Thymus (tissue), 14 donors: ENCODE data around the gene ADAMTS9. TPM values are rescaled to one million over a fixed set of nuclear protein-coding genes. Genes with fewer than 3 reads are reported as not detected.
A peak's percentile ranks its signal among the peaks of the same experiment; 100 is the strongest.

Experiments
- DNase-seq, 9 donors: peaks; one replicate each; pipeline ENCODE4 v3.0.0-alpha.2; 2013; ENCODE audit warnings: low spot score in 9 of 9, low read depth in 6 of 9, missing footprints in 1 of 9
- H3K27ac ChIP-seq, 2 donors: one replicate each; pipeline ENCODE4 v1.5.1; 2013; ENCODE audit warnings: control low read depth in 1 of 2, low read depth in 1 of 2, low read length in 1 of 2, mild to moderate bottlenecking in 1 of 2, moderate library complexity in 1 of 2
- H3K27me3 ChIP-seq, 2 donors: one replicate each; pipeline ENCODE4 v1.5.1; 2013; ENCODE audit warnings: low read length in 1 of 2; ENCODE audit not compliant: control insufficient read depth in 2 of 2, insufficient read depth in 1 of 2
- H3K36me3 ChIP-seq, 2 donors: one replicate each; pipeline ENCODE4 v1.5.1; 2013; ENCODE audit warnings: low read length in 1 of 2, mild to moderate bottlenecking in 1 of 2, moderate library complexity in 1 of 2; ENCODE audit not compliant: control insufficient read depth in 2 of 2, insufficient read depth in 2 of 2
- H3K4me1 ChIP-seq, 2 donors: one replicate each; pipeline ENCODE4 v1.5.1; 2013; ENCODE audit warnings: low read length in 2 of 2; ENCODE audit not compliant: control insufficient read depth in 2 of 2, insufficient read depth in 2 of 2
- H3K4me3 ChIP-seq, 2 donors: one replicate each; pipeline ENCODE4 v1.5.1; 2013; ENCODE audit warnings: low read length in 2 of 2, control low read depth in 1 of 2, mild to moderate bottlenecking in 1 of 2
- H3K9me3 ChIP-seq, 2 donors: one replicate each; pipeline ENCODE4 v1.5.1; 2013; ENCODE audit warnings: low read length in 1 of 2, mild to moderate bottlenecking in 1 of 2; ENCODE audit not compliant: control insufficient read depth in 2 of 2, insufficient read depth in 1 of 2
- WGBS: extraction: QIAGEN DNeasy Blood & Tissue Kit; methylation state at CpG from one replicate; pipeline ENCODE4 v1.1.7; 2013; 5-methylcytosine and 5-hydroxymethylcytosine counted together
- long read RNA-seq, 10 donors: transcript quantifications; one replicate each; lab custom pipeline, GENCODE V29; 2026
- polyA plus RNA-seq: library from polyadenylated mRNA; stranded (reverse); fragments of 200-250 nt; gene quantifications from one replicate; pipeline ENCODE4 v1.2.3, GENCODE V29; 2013
- total RNA-seq: library from RNA; stranded (reverse); fragments of 120-200 nt; gene quantifications from one replicate; pipeline ENCODE4 v1.2.4, GENCODE V29; 2013
- donor health status: healthy.

The ADAMTS9 gene, protein sequence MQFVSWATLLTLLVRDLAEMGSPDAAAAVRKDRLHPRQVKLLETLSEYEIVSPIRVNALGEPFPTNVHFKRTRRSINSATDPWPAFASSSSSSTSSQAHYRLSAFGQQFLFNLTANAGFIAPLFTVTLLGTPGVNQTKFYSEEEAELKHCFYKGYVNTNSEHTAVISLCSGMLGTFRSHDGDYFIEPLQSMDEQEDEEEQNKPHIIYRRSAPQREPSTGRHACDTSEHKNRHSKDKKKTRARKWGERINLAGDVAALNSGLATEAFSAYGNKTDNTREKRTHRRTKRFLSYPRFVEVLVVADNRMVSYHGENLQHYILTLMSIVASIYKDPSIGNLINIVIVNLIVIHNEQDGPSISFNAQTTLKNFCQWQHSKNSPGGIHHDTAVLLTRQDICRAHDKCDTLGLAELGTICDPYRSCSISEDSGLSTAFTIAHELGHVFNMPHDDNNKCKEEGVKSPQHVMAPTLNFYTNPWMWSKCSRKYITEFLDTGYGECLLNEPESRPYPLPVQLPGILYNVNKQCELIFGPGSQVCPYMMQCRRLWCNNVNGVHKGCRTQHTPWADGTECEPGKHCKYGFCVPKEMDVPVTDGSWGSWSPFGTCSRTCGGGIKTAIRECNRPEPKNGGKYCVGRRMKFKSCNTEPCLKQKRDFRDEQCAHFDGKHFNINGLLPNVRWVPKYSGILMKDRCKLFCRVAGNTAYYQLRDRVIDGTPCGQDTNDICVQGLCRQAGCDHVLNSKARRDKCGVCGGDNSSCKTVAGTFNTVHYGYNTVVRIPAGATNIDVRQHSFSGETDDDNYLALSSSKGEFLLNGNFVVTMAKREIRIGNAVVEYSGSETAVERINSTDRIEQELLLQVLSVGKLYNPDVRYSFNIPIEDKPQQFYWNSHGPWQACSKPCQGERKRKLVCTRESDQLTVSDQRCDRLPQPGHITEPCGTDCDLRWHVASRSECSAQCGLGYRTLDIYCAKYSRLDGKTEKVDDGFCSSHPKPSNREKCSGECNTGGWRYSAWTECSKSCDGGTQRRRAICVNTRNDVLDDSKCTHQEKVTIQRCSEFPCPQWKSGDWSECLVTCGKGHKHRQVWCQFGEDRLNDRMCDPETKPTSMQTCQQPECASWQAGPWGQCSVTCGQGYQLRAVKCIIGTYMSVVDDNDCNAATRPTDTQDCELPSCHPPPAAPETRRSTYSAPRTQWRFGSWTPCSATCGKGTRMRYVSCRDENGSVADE (N-terminal part only)
- total RNA-seq (3.7 TPM), polyA plus RNA-seq (8.0 TPM)
- long read RNA-seq, donor 1, result 0 reads
- long read RNA-seq, donor 2, partial matches to known transcripts, result 0 of 1 reads
- long read RNA-seq, donor 2, other reads (novel, unspliced or antisense), result 0 of 1 reads
- long read RNA-seq, donor 3, partial matches to known transcripts, result 0 of 1 reads
- long read RNA-seq, donor 3, other reads (novel, unspliced or antisense), result 0 of 1 reads
- long read RNA-seq, donor 4, result 0 reads
- long read RNA-seq, donor 5, partial matches to known transcripts, result 0 of 1 reads
- long read RNA-seq, donor 5, other reads (novel, unspliced or antisense), result 0 of 1 reads
- long read RNA-seq, donor 6, partial matches to known transcripts, result 0 of 1 reads
- long read RNA-seq, donor 6, other reads (novel, unspliced or antisense), result 0 of 1 reads
- long read RNA-seq, donor 7, result 0 reads
- long read RNA-seq, donor 8, result 0 reads
- long read RNA-seq, donor 9, partial matches to known transcripts, result 0 of 1 reads
- long read RNA-seq, donor 9, other reads (novel, unspliced or antisense), result 0 of 1 reads
- long read RNA-seq, donor 10, partial matches to known transcripts, result 0 of 1 reads
- long read RNA-seq, donor 10, other reads (novel, unspliced or antisense), result 0 of 1 reads

DNA sequence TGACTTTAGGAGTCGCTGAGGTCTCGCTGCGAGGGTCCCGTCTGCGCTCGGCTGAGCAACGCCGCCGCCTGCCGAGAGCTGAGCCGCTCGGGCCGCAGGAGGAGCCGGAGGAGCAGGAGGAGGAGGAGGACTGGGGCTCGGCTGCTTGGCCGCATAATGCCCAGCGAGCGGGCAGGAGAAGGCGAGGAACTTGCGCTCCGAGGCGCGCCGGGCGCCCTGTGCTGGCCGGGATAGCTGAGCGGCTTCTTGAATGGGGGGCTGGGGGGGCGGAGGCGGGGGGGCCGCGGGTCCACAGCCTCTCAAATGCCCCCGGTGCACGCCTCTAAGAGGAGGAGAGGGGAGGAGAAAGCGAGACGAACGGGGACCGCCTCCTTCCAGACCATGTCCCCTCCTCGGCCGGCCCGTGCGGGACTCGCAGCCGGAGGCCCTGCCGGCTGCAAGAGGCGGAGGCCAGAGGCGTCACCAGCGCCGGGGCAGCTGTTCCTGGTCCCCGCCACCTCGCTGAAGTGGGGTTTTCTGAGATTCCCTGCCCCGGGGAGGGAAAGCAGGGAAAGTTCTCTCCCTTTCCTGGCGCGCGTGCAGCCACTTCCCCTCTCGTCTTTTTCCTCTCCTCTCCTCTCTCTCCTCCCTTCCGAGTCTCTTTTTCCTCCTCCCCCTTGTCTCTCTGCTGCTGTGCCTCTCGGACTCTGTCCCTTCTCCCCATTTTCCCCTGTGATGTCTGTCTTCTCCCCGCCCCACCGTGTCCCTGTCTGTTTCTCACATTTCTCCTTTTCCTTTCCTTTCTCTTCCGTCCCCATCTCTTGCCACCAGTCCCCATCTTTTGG is at the start of gene ADAMTS9:
Gene ADAMTS9, minus strand, starts transcription at position 220 of the 824 bp plus-strand sequence. CDS start 343 bp downstream, outside the sequence.
- 2% methylated on average over 60 of the region's 60 CpGs for WGBS
- Histone ChIP-seq H3K9me3 (no peaks in the 10 kb centered on the region), H3K4me1 (no peaks in the 10 kb centered on the region), H3K4me3 (peak within 1 kb of the TSS; percentile 18 to 34), H3K27ac (peak within 1 kb of the TSS in 1 of 2 donors; percentile 46), H3K27me3 (peaks cover 30 to 62% of the 10 kb centered on the region in 2 donors), H3K36me3 (no peaks in the 10 kb centered on the region)
- no peak for DNase-seq

DNA sequence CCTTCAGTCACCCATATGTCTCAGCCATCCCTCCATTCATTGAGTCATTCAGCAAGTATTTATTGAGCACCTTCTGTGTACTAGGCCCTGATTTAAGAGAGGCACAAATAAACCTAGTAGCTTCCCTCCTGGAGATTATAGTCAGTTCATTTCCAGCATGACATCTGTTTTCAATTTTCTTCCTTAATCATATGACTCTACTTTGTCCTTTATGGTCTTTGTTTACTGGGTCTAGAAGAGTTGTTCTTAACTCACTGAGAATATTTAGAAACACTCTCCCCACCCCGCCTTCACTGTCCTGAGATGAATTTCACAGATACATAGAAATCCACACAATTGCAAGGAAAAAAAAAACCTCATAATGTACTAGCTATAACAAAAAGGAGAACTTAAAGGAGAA is 44.8 kb upstream of the ADAMTS9 start:
- H3K36me3 ChIP-seq, result no peaks in the 10 kb centered on the region
- 88% methylated on average over 1 of the region's 1 CpG for WGBS
- no peak for DNase-seq
- H3K9me3 ChIP-seq, result no peaks in the 10 kb centered on the region
- no peak overlapping the region for H3K4me3 ChIP-seq
- no peaks in the 10 kb centered on the region for H3K4me1 ChIP-seq
- no peaks in the 10 kb centered on the region for H3K27me3 ChIP-seq
- H3K27ac ChIP-seq, result no peak overlapping the region

DNA sequence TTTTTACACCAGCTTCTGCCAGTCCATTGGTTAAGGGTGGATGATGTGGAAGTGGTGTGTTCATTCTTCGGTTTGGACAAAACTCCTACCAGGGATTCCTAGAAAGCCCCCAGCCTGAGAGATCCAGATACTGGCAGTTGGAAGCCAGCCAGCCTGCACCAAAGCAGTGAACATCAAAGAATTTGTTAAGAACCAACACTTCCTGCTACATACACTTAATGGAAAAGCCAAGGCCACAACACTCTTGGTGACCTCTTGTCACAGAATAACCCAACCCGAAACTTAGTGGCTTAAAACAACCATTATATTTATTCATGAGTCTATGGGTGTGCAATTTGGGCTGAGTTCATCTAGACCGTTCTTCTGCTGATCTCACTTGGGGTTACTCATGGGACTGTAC is 42.9 kb upstream of the ADAMTS9 start:
- no peaks in the 10 kb centered on the region for H3K9me3 ChIP-seq
- no peaks in the 10 kb centered on the region for H3K36me3 ChIP-seq
- no peak overlapping the region for H3K4me3 ChIP-seq
- 84% methylated on average over 3 of the region's 3 CpGs for WGBS
- H3K27ac ChIP-seq, result no peak overlapping the region
- no peaks in the 10 kb centered on the region for H3K27me3 ChIP-seq
- H3K4me1 ChIP-seq, result no peaks in the 10 kb centered on the region
- DNase-seq, result no peak

DNA sequence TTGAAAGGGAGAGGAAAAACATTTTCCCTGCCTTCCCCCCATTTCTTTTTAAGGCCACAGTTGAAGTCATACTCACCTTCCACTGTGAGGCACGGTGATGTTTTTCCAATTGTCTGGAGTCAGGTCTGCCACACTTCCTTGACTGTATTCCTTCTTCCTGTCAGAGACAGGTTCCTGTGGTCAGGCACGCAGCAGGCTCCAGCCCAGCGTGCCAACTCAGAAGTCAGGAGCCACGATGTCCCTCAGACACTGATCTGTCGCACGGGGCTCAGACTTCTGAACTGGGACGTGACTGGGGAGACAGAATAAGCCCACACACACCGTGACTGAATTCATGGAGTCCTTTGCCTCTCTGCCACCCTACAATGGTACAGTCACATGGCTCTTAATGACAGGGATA is 41.2 kb upstream of the ADAMTS9 start:
- H3K27me3 ChIP-seq, result no peaks in the 10 kb centered on the region
- no peak overlapping the region for H3K27ac ChIP-seq
- no peak overlapping the region for H3K4me3 ChIP-seq
- DNase-seq, result no peak
- H3K36me3 ChIP-seq, result no peaks in the 10 kb centered on the region
- no peaks in the 10 kb centered on the region for H3K9me3 ChIP-seq
- 70% methylated on average over 8 of the region's 8 CpGs for WGBS
- H3K4me1 ChIP-seq, result no peaks in the 10 kb centered on the region

DNA sequence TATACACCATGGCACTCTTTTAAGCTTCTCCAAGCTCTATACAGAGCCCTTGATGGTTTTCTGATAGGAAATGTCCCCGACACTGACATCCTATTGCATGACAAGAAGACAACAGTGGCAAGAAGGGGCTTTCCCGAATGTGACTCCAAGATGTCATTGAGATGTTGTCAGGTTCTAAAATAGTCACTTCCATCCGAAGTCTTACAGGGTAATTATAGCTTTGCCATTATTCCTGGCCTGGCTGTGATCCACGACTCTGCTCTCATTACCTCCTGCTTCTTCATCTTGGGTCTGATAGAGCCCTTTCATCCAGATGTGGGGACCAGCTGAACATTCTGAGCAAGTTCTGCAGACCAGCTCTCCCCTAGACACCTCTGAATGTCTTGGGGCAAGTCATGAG is 40.6 kb upstream of the ADAMTS9 start:
- H3K36me3 ChIP-seq, result no peaks in the 10 kb centered on the region
- no peak overlapping the region for H3K4me3 ChIP-seq
- no peak for DNase-seq
- no peaks in the 10 kb centered on the region for H3K27me3 ChIP-seq
- H3K9me3 ChIP-seq, result no peaks in the 10 kb centered on the region
- 60% methylated on average over 4 of the region's 4 CpGs for WGBS
- H3K4me1 ChIP-seq, result no peaks in the 10 kb centered on the region
- H3K27ac ChIP-seq, result no peak overlapping the region

DNA sequence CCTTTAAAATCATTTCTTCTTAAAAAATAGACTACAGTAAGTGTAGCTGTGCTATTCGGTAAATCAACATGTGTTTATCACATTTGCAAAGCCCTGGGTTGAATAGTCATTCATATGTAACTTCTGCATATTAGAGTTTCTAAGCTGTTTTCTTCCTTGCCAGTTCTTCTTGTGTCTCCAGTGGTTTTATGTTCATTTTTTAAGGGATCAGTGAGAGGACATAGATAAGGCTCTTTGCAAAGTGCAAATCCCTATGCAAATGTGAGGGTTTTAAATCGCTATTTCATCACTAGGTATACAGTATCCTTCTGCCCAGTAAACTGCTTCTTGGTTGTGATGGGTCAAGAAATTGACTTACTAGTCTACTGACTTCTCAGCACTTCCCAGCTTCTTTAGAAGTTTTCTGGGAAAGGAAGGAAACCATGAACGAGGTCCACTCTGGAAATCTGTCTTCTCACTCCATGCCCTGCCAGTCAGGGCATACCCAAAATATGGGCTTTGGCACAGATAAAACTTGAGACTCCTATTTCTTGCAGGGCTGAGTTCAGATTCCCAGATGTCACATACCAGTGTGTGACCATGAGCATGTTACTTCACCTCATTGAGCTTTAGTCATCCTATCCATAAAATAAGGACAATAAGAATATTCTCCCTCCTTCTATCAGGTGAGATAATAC is 38.8 kb upstream of the ADAMTS9 start:
- WGBS, result 82% methylated on average over 3 of the region's 3 CpGs
- no peaks in the 10 kb centered on the region for H3K27me3 ChIP-seq
- no peak overlapping the region for H3K4me3 ChIP-seq
- H3K27ac ChIP-seq, result no peak overlapping the region
- no peaks in the 10 kb centered on the region for H3K4me1 ChIP-seq
- no peak for DNase-seq
- H3K9me3 ChIP-seq, result no peaks in the 10 kb centered on the region
- no peaks in the 10 kb centered on the region for H3K36me3 ChIP-seq

DNA sequence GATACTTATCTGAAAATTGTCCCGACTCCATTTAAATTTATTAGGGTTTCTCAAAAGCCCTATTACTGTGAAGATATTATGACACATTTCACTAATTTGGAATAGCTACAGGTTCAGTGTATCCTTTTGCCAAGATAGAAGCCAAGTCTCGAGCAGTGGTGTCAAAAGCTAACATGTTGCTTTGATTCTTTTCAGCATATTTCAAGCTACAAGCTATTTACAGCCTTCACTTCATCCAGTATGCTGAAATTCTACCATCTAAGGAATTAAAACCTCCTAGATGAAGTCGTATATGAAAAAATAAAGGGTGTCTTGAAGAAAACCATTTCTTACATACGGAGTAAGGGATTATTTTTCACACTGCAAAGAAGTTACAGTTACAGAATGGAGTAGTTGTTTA is 31.2 kb upstream of the ADAMTS9 start:
- Histone ChIP-seq H3K4me1 (no peaks in the 10 kb centered on the region), H3K27me3 (no peaks in the 10 kb centered on the region), H3K27ac (no peak overlapping the region), H3K36me3 (no peaks in the 10 kb centered on the region), H3K4me3 (no peak overlapping the region), H3K9me3 (no peaks in the 10 kb centered on the region)
- DNase-seq, result no peak
- 88% methylated on average over 4 of the region's 4 CpGs for WGBS
